Heart right ventricle (tissue), 16 donors: Measurements from ENCODE around the gene SPNS3. TPM values are rescaled to one million over a fixed set of nuclear protein-coding genes. Genes with fewer than 3 reads are reported as not detected.
A peak's percentile ranks its signal among the peaks of the same experiment; 100 is the strongest.

Source experiments
- ATAC-seq, 8 donors: fragments of 200-7000 bp; cut with Tn5 transposase; one replicate each; pipeline ENCODE4 v1.9.1; 2020; ENCODE audit warnings: mild to moderate bottlenecking in 8 of 8, moderate library complexity in 8 of 8, moderate number of reproducible peaks in 1 of 8
- DNase-seq, 2 donors: peaks; one replicate each; pipeline ENCODE4 v3.0.0-alpha.2; 2020
- H3K27ac ChIP-seq, 10 donors: fragments of 200-600 bp; sonication (generic) in 2 of 10; one replicate each; pipeline versions ENCODE4 v1.5.0 to v1.8.0; 2020 to 2022; ENCODE audit warnings: mild to moderate bottlenecking in 3 of 10
- H3K27me3 ChIP-seq, 7 donors: fragments of 200-600 bp; one replicate each; pipeline ENCODE4 v1.8.0; 2021 to 2022; ENCODE audit warnings: mild to moderate bottlenecking in 2 of 7
- H3K36me3 ChIP-seq, 9 donors: fragments of 200-600 bp; sonication (generic) in 1 of 9; one replicate each; pipeline versions ENCODE4 v1.5.0 to v1.8.0; 2020 to 2022; ENCODE audit warnings: mild to moderate bottlenecking in 2 of 9
- H3K4me1 ChIP-seq, 9 donors: fragments of 200-600 bp; sonication (generic) in 1 of 9; one replicate each; pipeline versions ENCODE4 v1.5.0 to v1.8.0; 2020 to 2022; ENCODE audit warnings: mild to moderate bottlenecking in 4 of 9
- H3K4me3 ChIP-seq, 10 donors: fragments of 200-600 bp; sonication (generic) in 2 of 10; one replicate each; pipeline versions ENCODE4 v1.5.0 to v1.8.0; 2020 to 2022; ENCODE audit warnings: mild to moderate bottlenecking in 7 of 10, moderate library complexity in 2 of 10
- H3K9me3 ChIP-seq, 11 donors: fragments of 200-600 bp in 10 of 11; sonication (generic) in 2 of 11; one replicate each; pipeline versions ENCODE4 v1.5.0 to v1.8.0; 2013 to 2022; ENCODE audit warnings: mild to moderate bottlenecking in 2 of 11, control low read depth in 1 of 11, moderate library complexity in 1 of 11
- CTCF ChIP-seq, 9 donors: fragments of 200-600 bp; sonication (generic) in 2 of 9; IDR thresholded peaks; one replicate each; pipeline versions ENCODE4 v1.5.0 to v1.8.0; 2021 to 2022; ENCODE audit warnings: antibody characterized with exemption in 9 of 9, mild to moderate bottlenecking in 5 of 9, moderate library complexity in 1 of 9
- WGBS, 2 donors: extraction: QIAGEN DNeasy Blood & Tissue Kit; methylation state at CpG; one replicate each; pipeline ENCODE4 v1.1.7; 2013; ENCODE audit warnings: inconsistent platforms in 1 of 2; 5-methylcytosine and 5-hydroxymethylcytosine counted together
- intact Hi-C, 10 donors: fragments of 100-400 bp; cut with DNase I; formaldehyde crosslinking; loops; one replicate each; pipeline versions ENCODE4 v1.11.1 to v1.14.2; 2022
- polyA plus RNA-seq, 2 donors: library from polyadenylated mRNA; stranded (reverse); fragments of 200-250 nt; gene quantifications; one replicate each; pipeline ENCODE4 v1.2.3, GENCODE V29; 2013
- total RNA-seq, 10 donors: library from RNA; stranded (reverse); fragmentation: NEBNext Ultra II Directional in 3 of 10; extraction: Animal tissue kit (Norgen Biotek cat#: 25700) in 3 of 10; gene quantifications; one replicate each; pipeline versions ENCODE4 v1.2.1 to v1.2.4, GENCODE V29; 2021 to 2023
- donor health status: Arrhythmogenic right ventricular cardiomyopathy.
- donor health status: ischemic (EF 13 %, LVEDD 7.1; RV severe dilation, severe dysfunction).
- donor health status: healthy with polysubstance abuse.
- donor health status: DM: no; HTN: yes; CAD: no.
- donor health status: DM: no; HTN: no; CAD: no.
- donor health status: ischemic (EF 25% LVEDD 6.9; RV normal size, moderate dysfunction).
- donor health status: ischemic (EF 25% LVEDD 5.7; RV mildly dilated, moderate dysfunction).
- donor health status: healthy.
- donor health status: DM: yes; HTN: yes; CAD: no.
- donor health status: Ischemic cardiomyopathy.
- donor health status: ischemic (EF 35%, LVEDD 5.7; RV mildly dilated, moderate dysfunction).
- donor health status: nonischemic (EF 11% LVEDD 7.7; RV severe dilation, severe dysfunction).
- donor health status: DM: yes; HTN: yes; CAD: no.
- donor health status: PGD.
- donor health status: ischemic (EF 29% LVEDD 5.4; RV normal size, mild dysfunction).
- donor health status: nonischemic (EF 23%, LVEDD 6.1; RV moderate dilation, normal function).

SPNS3 gene
- total and polyA plus RNA-seq, 12 donors = 0.13 to 4.2 (median 0.89) TPM; not detected in 1

- DNase-seq (no peak), ATAC-seq (no peak)
- intact Hi-C loops = loop anchor here in 1 of 10 donors (5.0 kb wide), 1 partner anchor 54 kb away; the partner anchor contains the start of gene SPNS2
- WGBS, 2 donors = 66 to 71% methylated on average over 6 of the region's 6 CpGs
- Histone ChIP-seq H3K36me3 (no peaks in the 10 kb centered on the region), H3K27ac (peak overlapping the region in 1 of 10 donors; percentile 26), H3K27me3 (no peaks in the 10 kb centered on the region), H3K4me1 (peaks cover 4 to 44% (median 25%) of the 10 kb centered on the region in 9 donors), H3K9me3 (no peaks in the 10 kb centered on the region), H3K4me3 (no peak overlapping the region)
- TF ChIP-seq CTCF (IDR thresholded peaks at IDR 0.05) = no peak
These were observed 9.7 kb downstream of the SPNS3 start for GRCh38 chr17:4443476-4443875.

- Histone ChIP-seq H3K36me3 (no peaks in the 10 kb centered on the region), H3K9me3 (no peaks in the 10 kb centered on the region), H3K27ac (peak overlapping the region in 8 of 10 donors; percentile 26 to 83 (median 65)), H3K4me1 (peaks cover 4 to 50% (median 25%) of the 10 kb centered on the region in 9 donors), H3K4me3 (no peak overlapping the region), H3K27me3 (no peaks in the 10 kb centered on the region)
- DNase-seq = peak; percentile 71 to 83
- TF ChIP-seq CTCF (IDR thresholded peaks at IDR 0.05) = no peak
- peak; percentile 68 to 95 (median 87) for ATAC-seq
- 55 to 66% methylated on average over 18 of the region's 18 CpGs for WGBS, 2 donors
- intact Hi-C loops = loop anchor here in 1 of 10 donors (5.0 kb wide), 1 partner anchor 52 kb away; the partner anchor contains the start of gene SPNS2
These were observed 11.2 kb downstream of the SPNS3 start for GRCh38 chr17:4444782-4445473.

GRCh38 chr17:4445731-4446130 is 12.0 kb downstream of the SPNS3 start:
- intact Hi-C loops = no loop called here

More at GRCh38 chr17:4445731-4446130, 12.0 kb downstream of the SPNS3 start:
- TF ChIP-seq CTCF (IDR thresholded peaks at IDR 0.05) = no peak
- H3K27me3 ChIP-seq = no peaks in the 10 kb centered on the region
- whole genome bisulfite sequencing, 2 donors = 94 to 95% methylated on average over 13 of the region's 13 CpGs
- ATAC-seq (no peak), DNase-seq (no peak)
- H3K4me3 ChIP-seq = no peak overlapping the region
- no peaks in the 10 kb centered on the region for H3K36me3 ChIP-seq
- no peak overlapping the region for H3K27ac ChIP-seq
- H3K4me1 ChIP-seq = peaks cover 4 to 43% (median 19%) of the 10 kb centered on the region in 9 donors
- H3K9me3 ChIP-seq = no peaks in the 10 kb centered on the region
